Endothelial cell of umbilical vein (primary cell): ENCODE results near the gene RAMP3. TPM values are rescaled to one million over a fixed set of nuclear protein-coding genes. Genes with fewer than 3 reads are reported as not detected.

Experiments used
- BruUV-seq: library from RNA; stranded (reverse); fragments of 400-500 nt; replicated peaks from 2 replicates; lab custom pipeline; 2021; lab: Mats Ljungman, UMichigan
- CTCF ChIA-PET: fragments of 300-600, 350-600 bp; sonication (Branson Sonifier 250); formaldehyde crosslinking; loops from one replicate; lab custom pipeline; 2021; ENCODE audit warnings: antibody characterized with exemption, inconsistent platforms; lab: Charles Lee
- POLR2A ChIA-PET: fragments of 300-600, 350-600 bp; sonication (Branson Sonifier 250); formaldehyde crosslinking; loops from one replicate; lab custom pipeline; 2021; ENCODE audit warnings: antibody characterized with exemption, inconsistent platforms; lab: Charles Lee
- DNase-seq: peaks from one replicate; pipeline ENCODE4 v3.0.0-alpha.2; 2011; ENCODE audit warnings: low read depth, low spot score
- FAIRE-seq: peaks from 2 replicates; lab custom pipeline; 2011; peaks lifted over from hg19 to GRCh38; lab: Jason Lieb, UNC
- H2AFZ ChIP-seq: 2 replicates; pipeline ENCODE4 v1.6.0; 2012; ENCODE audit warnings: low read depth, low read length, control low read depth, inconsistent platforms
- H3K27ac ChIP-seq: 2 replicates; pipeline ENCODE4 v1.5.1; 2011; ENCODE audit warnings: low read depth, mild to moderate bottlenecking, control low read depth, low read length, moderate library complexity; ENCODE audit not compliant: insufficient read depth
- H3K27me3 ChIP-seq, 2 experiments: 2 replicates each; pipeline versions ENCODE4 v1.6.0 to v1.6.1; 2011; ENCODE audit warnings: low read length in 2 of 2, mixed read lengths in 1 of 2; ENCODE audit not compliant: control insufficient read depth in 2 of 2, insufficient read depth in 2 of 2
- H3K36me3 ChIP-seq, 2 experiments: 2 replicates in 1 of 2; 3 replicates in 1 of 2; pipeline ENCODE4 v1.5.1; 2011; ENCODE audit warnings: low read length in 2 of 2, mild to moderate bottlenecking in 1 of 2, moderate library complexity in 1 of 2; ENCODE audit not compliant: control insufficient read depth in 2 of 2, insufficient read depth in 2 of 2; ENCODE audit errors: extremely low read depth in 1 of 2
- H3K4me1 ChIP-seq: 3 replicates; pipeline ENCODE4 v1.5.1; 2011; ENCODE audit warnings: mild to moderate bottlenecking, low read length; ENCODE audit not compliant: control insufficient read depth, insufficient read depth; ENCODE audit errors: extremely low read depth
- H3K4me2 ChIP-seq: 2 replicates; pipeline ENCODE4 v1.6.1; 2011; ENCODE audit warnings: low read length, control low read depth, mixed read lengths; ENCODE audit not compliant: insufficient read depth
- H3K4me3 ChIP-seq, 3 experiments: fragments of 200-600 bp in 1 of 3; sonication (generic), shearing (Covaris generic) in 1 of 3; replicated peaks in 1 of 3; 2 replicates each; pipeline ENCODE4 v1.5.1; 2011 to 2016; ENCODE audit warnings: control low read depth in 3 of 3, low read length in 3 of 3, mild to moderate bottlenecking in 2 of 3, inconsistent platforms in 1 of 3, low read depth in 1 of 3, moderate library complexity in 1 of 3; ENCODE audit not compliant: insufficient read depth in 1 of 3
- H3K79me2 ChIP-seq: 2 replicates; pipeline ENCODE4 v1.6.0; 2012; ENCODE audit warnings: low read length, inconsistent platforms; ENCODE audit not compliant: control insufficient read depth, insufficient read depth
- H3K9ac ChIP-seq: replicated peaks from 2 replicates; pipeline ENCODE3; 2011; ENCODE audit warnings: low read length, control low read depth; ENCODE audit not compliant: insufficient read depth; ENCODE audit errors: extremely low read depth
- H3K9me1 ChIP-seq: replicated peaks from 3 replicates; pipeline ENCODE4 v1.6.0; 2011; ENCODE audit warnings: mild to moderate bottlenecking, low read length; ENCODE audit not compliant: control insufficient read depth, insufficient read depth; ENCODE audit errors: extremely low read depth
- H3K9me3 ChIP-seq: replicated peaks from 2 replicates; pipeline ENCODE4 v1.5.1; 2012; ENCODE audit warnings: low read length, inconsistent platforms; ENCODE audit not compliant: control insufficient read depth, insufficient read depth
- H4K20me1 ChIP-seq: replicated peaks from 2 replicates; pipeline ENCODE3; 2011; ENCODE audit warnings: mild to moderate bottlenecking, low read length; ENCODE audit not compliant: control insufficient read depth, insufficient read depth; ENCODE audit errors: extremely low read depth
- EZH2 ChIP-seq: IDR thresholded peaks from 2 replicates; pipeline ENCODE4 v1.6.1; 2012; ENCODE audit warnings: borderline replicate concordance, low read depth, mild to moderate bottlenecking, moderate library complexity, low read length, inconsistent platforms; ENCODE audit not compliant: severe bottlenecking
- FOS ChIP-seq: IDR thresholded peaks from 2 replicates; pipeline ENCODE4 v1.6.1; 2011; ENCODE audit warnings: mild to moderate bottlenecking, low read length, moderate library complexity, borderline replicate concordance; ENCODE audit not compliant: insufficient read depth
- GATA2 ChIP-seq: IDR thresholded peaks from 2 replicates; pipeline ENCODE4 v1.7.0; 2011; ENCODE audit warnings: low read depth, mild to moderate bottlenecking, moderate library complexity, mixed read lengths, low read length; ENCODE audit not compliant: insufficient read length, insufficient read depth
- JUN ChIP-seq: IDR thresholded peaks from 2 replicates; pipeline ENCODE4 v1.6.1; 2011; ENCODE audit warnings: borderline replicate concordance, low read depth; ENCODE audit not compliant: insufficient read length, insufficient read depth
- MYC ChIP-seq: IDR thresholded peaks from one replicate; pipeline ENCODE4 v1.6.1; 2011; ENCODE audit warnings: mild to moderate bottlenecking, low read depth, low read length
- POLR2A ChIP-seq: IDR thresholded peaks from 2 replicates; pipeline ENCODE4 v1.6.1; 2012; ENCODE audit warnings: low read depth, mild to moderate bottlenecking, control low read depth, low read length
- POLR2AphosphoS5 ChIP-seq: IDR thresholded peaks from 2 replicates; pipeline ENCODE4 v1.6.1; 2012; ENCODE audit warnings: low read depth, mild to moderate bottlenecking, control low read depth, low read length, moderate library complexity; ENCODE audit not compliant: insufficient read depth
- dilution Hi-C: fragments of 300-500 bp; cut with MboI; formaldehyde crosslinking; loops from one replicate; pipeline ENCODE4 v1.15.0; 2019; ENCODE audit warnings: low sequenced_read_pairs; ENCODE audit not compliant: extremely low pct_ligation_motif_present
- intact Hi-C: fragments of 100-400 bp; cut with micrococcal nuclease; formaldehyde crosslinking; loops from one replicate; pipeline ENCODE4 v1.10.0; 2022
- polyA plus RNA-seq, 4 experiments: library from polyadenylated mRNA; depleted of rRNA in 3 of 4; stranded (reverse) in 3 of 4; unstranded in 1 of 4; fragments of >200 nt; gene quantifications; 2 replicates each; pipeline versions ENCODE4 v1.2.1 to v1.2.3, GENCODE V29; 2011 to 2012; ENCODE audit warnings: missing spikeins in 1 of 4
- total RNA-seq: library from RNA; stranded (reverse); gene quantifications from 2 replicates; pipeline ENCODE4 v1.2.3, GENCODE V29; 2021
- TF ChIP-seq, protein P1 (sequence below): IDR thresholded peaks from 2 replicates; pipeline ENCODE4 v1.6.1; 2011; ENCODE audit not compliant: insufficient read depth, insufficient read length
- TF ChIP-seq, protein P2 (sequence below), 2 donors: IDR thresholded peaks; 1 replicate in 1 of 2; 2 replicates in 1 of 2; pipeline ENCODE4 v1.5.1; 2011; ENCODE audit warnings: low read length in 2 of 2, mild to moderate bottlenecking in 2 of 2, moderate library complexity in 2 of 2, control low read depth in 1 of 2, inconsistent platforms in 1 of 2, low read depth in 1 of 2; ENCODE audit not compliant: insufficient read depth in 1 of 2; ENCODE audit errors: extremely low read depth in 1 of 2

Gene RAMP3
- total and polyA plus RNA-seq, 2 donors (not counting 3 experiments of a cell fraction or from before 2014, with no cell fraction given) = not detected

DNA sequence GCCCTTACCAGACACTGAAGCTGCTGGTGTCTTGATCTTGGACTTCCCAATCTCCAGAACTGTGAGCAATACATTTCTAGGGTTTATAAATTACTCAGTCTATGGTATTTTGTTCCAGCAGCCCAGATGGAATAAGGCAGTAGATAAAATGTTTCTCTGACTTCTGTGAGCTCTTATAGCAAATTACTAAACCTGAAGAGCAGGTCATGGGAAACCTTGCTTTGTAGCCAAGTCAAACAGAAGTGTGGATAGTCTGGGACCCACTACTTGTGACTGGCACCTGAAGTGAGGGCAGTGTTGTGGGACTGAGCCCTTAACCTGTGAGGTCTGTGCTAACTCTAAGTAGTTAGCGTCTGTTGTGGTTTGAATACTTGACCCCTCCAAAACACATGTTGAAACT lies 41.5 kb upstream of the RAMP3 start:
- Histone ChIP-seq H3K36me3 (no peaks in the 10 kb centered on the region), H3K27me3 (peaks cover 19 to 29% of the 10 kb centered on the region in 2 experiments), H3K9me1 (no peaks in the 10 kb centered on the region), H3K9ac (no peak overlapping the region), H4K20me1 (no peaks in the 10 kb centered on the region), H3K4me3 (no peak overlapping the region), H3K4me2 (no peak overlapping the region), H3K79me2 (peaks cover 2% of the 10 kb centered on the region), H3K4me1 (no peaks in the 10 kb centered on the region), H3K27ac (no peak overlapping the region), H3K9me3 (no peaks in the 10 kb centered on the region), H2AFZ (no peak overlapping the region)
- ChIA-PET POLR2A (no interaction called here), CTCF (interaction anchor here (1.7 kb wide), 1 partner anchor 20 kb away, joined by 4 read pairs; no protein-coding TSS in a partner anchor)
- FAIRE-seq (no peak), DNase-seq (no peak)
- no TSS peak for BruUV-seq
- dilution Hi-C loops = no loop called here
- no peak for TF ChIP-seq GATA2
- TF ChIP-seq JUN = no peak
- TF ChIP-seq MYC = no peak
- TF ChIP-seq, protein P1, sequence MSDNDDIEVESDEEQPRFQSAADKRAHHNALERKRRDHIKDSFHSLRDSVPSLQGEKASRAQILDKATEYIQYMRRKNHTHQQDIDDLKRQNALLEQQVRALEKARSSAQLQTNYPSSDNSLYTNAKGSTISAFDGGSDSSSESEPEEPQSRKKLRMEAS = no peak
- TF ChIP-seq FOS = no peak
- TF ChIP-seq, protein P2, sequence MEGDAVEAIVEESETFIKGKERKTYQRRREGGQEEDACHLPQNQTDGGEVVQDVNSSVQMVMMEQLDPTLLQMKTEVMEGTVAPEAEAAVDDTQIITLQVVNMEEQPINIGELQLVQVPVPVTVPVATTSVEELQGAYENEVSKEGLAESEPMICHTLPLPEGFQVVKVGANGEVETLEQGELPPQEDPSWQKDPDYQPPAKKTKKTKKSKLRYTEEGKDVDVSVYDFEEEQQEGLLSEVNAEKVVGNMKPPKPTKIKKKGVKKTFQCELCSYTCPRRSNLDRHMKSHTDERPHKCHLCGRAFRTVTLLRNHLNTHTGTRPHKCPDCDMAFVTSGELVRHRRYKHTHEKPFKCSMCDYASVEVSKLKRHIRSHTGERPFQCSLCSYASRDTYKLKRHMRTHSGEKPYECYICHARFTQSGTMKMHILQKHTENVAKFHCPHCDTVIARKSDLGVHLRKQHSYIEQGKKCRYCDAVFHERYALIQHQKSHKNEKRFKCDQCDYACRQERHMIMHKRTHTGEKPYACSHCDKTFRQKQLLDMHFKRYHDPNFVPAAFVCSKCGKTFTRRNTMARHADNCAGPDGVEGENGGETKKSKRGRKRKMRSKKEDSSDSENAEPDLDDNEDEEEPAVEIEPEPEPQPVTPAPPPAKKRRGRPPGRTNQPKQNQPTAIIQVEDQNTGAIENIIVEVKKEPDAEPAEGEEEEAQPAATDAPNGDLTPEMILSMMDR (IDR thresholded peaks at IDR 0.05; ENCODE audit: extremely low read depth in 1 of 2, insufficient read depth in 1 of 2, low read depth in 1 of 2, low read length in 2 of 2) = no peak
- no peak for TF ChIP-seq EZH2
- no peak for TF ChIP-seq POLR2A
- TF ChIP-seq POLR2AphosphoS5 = no peak
- intact Hi-C loops = no loop called here
